CD14-positive monocyte (primary cell): ENCODE data around the gene RBFOX2. TPM values are rescaled to one million over a fixed set of nuclear protein-coding genes. Genes with fewer than 3 reads are reported as not detected.

ENCODE experiments used
- DNase-seq, 3 donors: peaks; one replicate each; pipeline ENCODE4 v3.0.0-alpha.2; 2011 to 2022
- H2AFZ ChIP-seq: 2 replicates; pipeline ENCODE4 v1.6.0; 2012; ENCODE audit warnings: mild to moderate bottlenecking, low read depth, low read length, inconsistent platforms; ENCODE audit not compliant: insufficient read depth, poor library complexity, severe bottlenecking
- H3K27ac ChIP-seq, 2 donors: 1 replicate in 1 of 2; 2 replicates in 1 of 2; pipeline ENCODE4 v1.5.1; 2012 to 2013; ENCODE audit warnings: low read length in 2 of 2, control low read depth in 1 of 2, inconsistent platforms in 1 of 2, low read depth in 1 of 2, mild to moderate bottlenecking in 1 of 2
- H3K27me3 ChIP-seq, 2 donors: one replicate each; pipeline versions ENCODE4 v1.6.0 to v1.6.1; 2011 to 2013; ENCODE audit warnings: low read length in 2 of 2; ENCODE audit not compliant: control insufficient read depth in 2 of 2, insufficient read depth in 2 of 2
- H3K36me3 ChIP-seq, 2 donors: replicated peaks in 1 of 2; 1 replicate in 1 of 2; 2 replicates in 1 of 2; pipeline versions ENCODE4 v1.5.1 to v1.6.1; 2012 to 2013; ENCODE audit warnings: low read length in 2 of 2, control low read depth in 1 of 2, inconsistent platforms in 1 of 2, mild to moderate bottlenecking in 1 of 2; ENCODE audit not compliant: insufficient read depth in 2 of 2, control insufficient read depth in 1 of 2
- H3K4me1 ChIP-seq, 2 donors: 1 replicate in 1 of 2; 2 replicates in 1 of 2; pipeline versions ENCODE4 v1.5.1 to v1.6.1; 2012 to 2013; ENCODE audit warnings: low read length in 2 of 2, control low read depth in 1 of 2, inconsistent platforms in 1 of 2, mild to moderate bottlenecking in 1 of 2, moderate library complexity in 1 of 2; ENCODE audit not compliant: insufficient read depth in 2 of 2, control insufficient read depth in 1 of 2
- H3K4me2 ChIP-seq: replicated peaks from 2 replicates; pipeline ENCODE3; 2012; ENCODE audit warnings: low read length, moderate library complexity, mild to moderate bottlenecking; ENCODE audit not compliant: poor library complexity, severe bottlenecking; ENCODE audit errors: extremely low read depth
- H3K4me3 ChIP-seq, 3 experiments: fragments of 200-600 bp in 1 of 3; sonication (generic) in 1 of 3; replicated peaks in 1 of 3; 1 replicate in 2 of 3; 2 replicates in 1 of 3; pipeline ENCODE4 v1.5.1; 2011 to 2013; ENCODE audit warnings: low read length in 3 of 3, mild to moderate bottlenecking in 3 of 3, control low read depth in 2 of 3, low read depth in 2 of 3, inconsistent platforms in 1 of 3, moderate library complexity in 1 of 3
- H3K79me2 ChIP-seq: 2 replicates; pipeline ENCODE4 v1.6.0; 2012; ENCODE audit warnings: mild to moderate bottlenecking, control low read depth, inconsistent platforms, low read length, moderate library complexity; ENCODE audit not compliant: insufficient read depth
- H3K9ac ChIP-seq: 2 replicates; pipeline ENCODE4 v1.6.0; 2017; ENCODE audit warnings: low read length, mild to moderate bottlenecking; ENCODE audit not compliant: insufficient read depth, poor library complexity, severe bottlenecking
- H3K9me3 ChIP-seq, 2 donors: replicated peaks in 1 of 2; 1 replicate in 1 of 2; 2 replicates in 1 of 2; pipeline versions ENCODE4 v1.5.1 to v1.6.1; 2012 to 2013; ENCODE audit warnings: low read length in 2 of 2, control low read depth in 1 of 2; ENCODE audit not compliant: control insufficient read depth in 1 of 2, insufficient read depth in 1 of 2
- H4K20me1 ChIP-seq: 2 replicates; pipeline ENCODE4 v1.6.0; 2012; ENCODE audit warnings: mild to moderate bottlenecking, low read length, control low read depth, moderate library complexity; ENCODE audit not compliant: insufficient read depth
- H3K27ac Mint-ChIP-seq, 7 donors: one replicate each; pipeline ENCODE4 v1.8.0; 2020; ENCODE audit warnings: mild to moderate bottlenecking in 7 of 7, mixed read lengths in 7 of 7, moderate library complexity in 6 of 7, inconsistent platforms in 2 of 7
- H3K27me3 Mint-ChIP-seq, 3 donors: one replicate each; pipeline ENCODE4 v1.8.0; 2021 to 2022; ENCODE audit warnings: low read depth in 3 of 3, mild to moderate bottlenecking in 3 of 3, mixed read lengths in 3 of 3, moderate library complexity in 3 of 3, inconsistent platforms in 1 of 3
- H3K36me3 Mint-ChIP-seq, 2 donors: one replicate each; pipeline ENCODE4 v1.8.0; 2020; ENCODE audit warnings: mixed read lengths in 2 of 2, inconsistent platforms in 1 of 2, mild to moderate bottlenecking in 1 of 2
- H3K4me1 Mint-ChIP-seq: one replicate; pipeline ENCODE4 v1.8.0; 2020; ENCODE audit warnings: mild to moderate bottlenecking, mixed read lengths
- H3K4me3 Mint-ChIP-seq, 2 donors: one replicate each; pipeline ENCODE4 v1.8.0; 2020; ENCODE audit warnings: mild to moderate bottlenecking in 2 of 2, mixed read lengths in 2 of 2, moderate library complexity in 1 of 2
- H3K9me3 Mint-ChIP-seq, 7 donors: one replicate each; pipeline ENCODE4 v1.8.0; 2020 to 2022; ENCODE audit warnings: mixed read lengths in 7 of 7, mild to moderate bottlenecking in 6 of 7, moderate library complexity in 6 of 7, inconsistent platforms in 2 of 7
- CTCF ChIP-seq: fragments of 200-600 bp; IDR thresholded peaks from one replicate; pipeline ENCODE4 v1.8.0; 2022; ENCODE audit warnings: antibody characterized with exemption, mild to moderate bottlenecking
- WGBS: methylation state at CpG from one replicate; pipeline ENCODE4 v1.1.5; 2013; ENCODE audit warnings: missing lambda C conversion rate; ENCODE audit not compliant: insufficient coverage; 5-methylcytosine and 5-hydroxymethylcytosine counted together
- intact Hi-C, 2 donors: fragments of 100-400 bp; cut with micrococcal nuclease; formaldehyde crosslinking; loops; one replicate each; pipeline versions ENCODE4 v1.15.0 to v1.15.1; 2023
- polyA plus RNA-seq, 3 donors: library from polyadenylated mRNA; depleted of rRNA in 1 of 3; unstranded in 2 of 3; stranded (reverse) in 1 of 3; fragments of 300-500 nt in 2 of 3; fragments of >200 nt in 1 of 3; fragmentation: Illumina TruSeq in 2 of 3; gene quantifications; 1 replicate in 2 of 3; 2 replicates in 1 of 3; pipeline ENCODE4 v1.2.3, GENCODE V29; 2012 to 2021

The RBFOX2 gene
- polyA plus RNA-seq, 3 donors = not detected

- H3K27me3 ChIP-seq = no peaks in the 10 kb centered on the region
- H3K9me3 ChIP-seq = peaks cover 0 to 5% of the 10 kb centered on the region in 2 donors
- H3K36me3 Mint-ChIP-seq = no peaks in the 10 kb centered on the region
- no peak overlapping the region for H3K9ac ChIP-seq
- H3K27me3 Mint-ChIP-seq = no peaks in the 10 kb centered on the region
- WGBS = no CpG with 5 or more reads among the region's 14 CpGs
- no peak for DNase-seq
- H3K4me1 Mint-ChIP-seq = no peaks in the 10 kb centered on the region
- no peak overlapping the region for H3K27ac Mint-ChIP-seq
- no peak overlapping the region for H3K4me3 Mint-ChIP-seq
- no peak overlapping the region for H3K27ac ChIP-seq
- H3K4me3 ChIP-seq = no peak overlapping the region
- H3K9me3 Mint-ChIP-seq = peaks cover 2 to 12% (median 7%) of the 10 kb centered on the region in 7 donors
- no peak for TF ChIP-seq CTCF
- no peak overlapping the region for H2AFZ ChIP-seq
- H4K20me1 ChIP-seq = no peaks in the 10 kb centered on the region
- no peaks in the 10 kb centered on the region for H3K4me1 ChIP-seq
- no peaks in the 10 kb centered on the region for H3K36me3 ChIP-seq
- H3K79me2 ChIP-seq = no peaks in the 10 kb centered on the region
- intact Hi-C loops = no loop called here
- no peak overlapping the region for H3K4me2 ChIP-seq
These were observed 331.5 kb downstream of the RBFOX2 start for GRCh38 chr22:35697142-35697541.

GRCh38 chr22:35695202-35695601 lies 333.4 kb downstream of the RBFOX2 start:
- no peaks in the 10 kb centered on the region for H4K20me1 ChIP-seq
- H3K9me3 ChIP-seq = peaks cover 0 to 5% of the 10 kb centered on the region in 2 donors
- Mint-ChIP-seq H3K36me3 (no peaks in the 10 kb centered on the region), H3K4me1 (no peaks in the 10 kb centered on the region), H3K9me3 (peaks cover 4 to 9% (median 8%) of the 10 kb centered on the region in 7 donors), H3K27ac (no peak overlapping the region), H3K27me3 (peaks cover 0 to 2% (median 2%) of the 10 kb centered on the region in 3 donors), H3K4me3 (no peak overlapping the region)
- 89% methylated on average over 5 of the region's 13 CpGs for WGBS
- intact Hi-C loops = no loop called here
- DNase-seq = no peak
- no peaks in the 10 kb centered on the region for H3K79me2 ChIP-seq
- no peak overlapping the region for H2AFZ ChIP-seq
- no peaks in the 10 kb centered on the region for H3K36me3 ChIP-seq
- H3K4me1 ChIP-seq = no peaks in the 10 kb centered on the region
- no peak overlapping the region for H3K4me3 ChIP-seq
- no peak overlapping the region for H3K9ac ChIP-seq
- H3K27ac ChIP-seq = no peak overlapping the region
- no peak overlapping the region for H3K4me2 ChIP-seq
- no peaks in the 10 kb centered on the region for H3K27me3 ChIP-seq
- no peak for TF ChIP-seq CTCF
